Measurements from ENCODE around the gene NR2F6. TPM values are rescaled to one million over a fixed set of nuclear protein-coding genes. Genes with fewer than 3 reads are reported as not detected.

Gene NR2F6
- total RNA-seq, 2 experiments from 2014 or later = 4.1 to 4.3 TPM

GRCh38 chr19:17185590-17185989 lies 60.1 kb downstream of the NR2F6 start:
- peaks cover 54% of the 10 kb centered on the region for H3K4me1 Mint-ChIP-seq (ENCODE audit: low read depth)
- H3K9me3 Mint-ChIP-seq (ENCODE audit: insufficient read depth) = no peaks in the 10 kb centered on the region
- CTCF ChIA-PET = no interaction called here
- POLR2A ChIA-PET = interaction anchor here (2.3 kb wide), 1 partner anchor 60 kb away, joined by 25 read pairs; no protein-coding TSS in a partner anchor
- H3K27ac Mint-ChIP-seq = no peak overlapping the region
- peaks cover 73% of the 10 kb centered on the region for H3K36me3 Mint-ChIP-seq (ENCODE audit: low read depth)
- no peaks in the 10 kb centered on the region for H3K27me3 Mint-ChIP-seq (ENCODE audit: low read depth)
- ATAC-seq = no peak
- no peak overlapping the region for H3K4me3 Mint-ChIP-seq
- DNase-seq = no peak

GRCh38 chr19:17184371-17184841 lies 61.3 kb downstream of the NR2F6 start:
- Mint-ChIP-seq H3K4me3 (peak overlapping the region; percentile 77), H3K9me3 (ENCODE audit: insufficient read depth) (no peaks in the 10 kb centered on the region), H3K27ac (peak overlapping the region; percentile 96), H3K27me3 (ENCODE audit: low read depth) (no peaks in the 10 kb centered on the region), H3K4me1 (ENCODE audit: low read depth) (peaks cover 55% of the 10 kb centered on the region), H3K36me3 (ENCODE audit: low read depth) (peaks cover 76% of the 10 kb centered on the region)
- POLR2A ChIA-PET = interaction anchor here (0.6 to 2.7 kb wide), 12 partner anchors 10 to 116 kb away, joined by 3 to 25 read pairs (median 9); partner anchors contain the start of genes HAUS8, MYO9B, OCEL1 and USE1
- DNase-seq = peak; percentile 87
- CTCF ChIA-PET = interaction anchor here (0.6 to 4.0 kb wide), 18 partner anchors 9 to 151 kb away, joined by 3 to 25 read pairs (median 4); partner anchors contain the start of genes BABAM1 and USE1
- ATAC-seq = peak; percentile 93

- H3K27me3 Mint-ChIP-seq (ENCODE audit: low read depth) = no peaks in the 10 kb centered on the region
- ChIA-PET CTCF (interaction anchor here (0.6 to 4.0 kb wide), 19 partner anchors 9 to 152 kb away, joined by 3 to 25 read pairs (median 3); partner anchors contain the start of genes BABAM1 and USE1), POLR2A (interaction anchor here (0.6 to 2.7 kb wide), 11 partner anchors 10 to 115 kb away, joined by 3 to 25 read pairs (median 9); partner anchors contain the start of genes HAUS8, MYO9B, OCEL1 and USE1)
- peaks cover 76% of the 10 kb centered on the region for H3K36me3 Mint-ChIP-seq (ENCODE audit: low read depth)
- peak overlapping the region; percentile 96 for H3K27ac Mint-ChIP-seq
- ATAC-seq = peak; percentile 76
- peak overlapping the region; percentile 77 for H3K4me3 Mint-ChIP-seq
- no peaks in the 10 kb centered on the region for H3K9me3 Mint-ChIP-seq (ENCODE audit: insufficient read depth)
- H3K4me1 Mint-ChIP-seq (ENCODE audit: low read depth) = peaks cover 55% of the 10 kb centered on the region
- peak; percentile 69 for DNase-seq
These were observed 61.8 kb downstream of the NR2F6 start for GRCh38 chr19:17183858-17184321.

- Mint-ChIP-seq H3K4me3 (peak overlapping the region; percentile 77), H3K9me3 (ENCODE audit: insufficient read depth) (no peaks in the 10 kb centered on the region), H3K36me3 (ENCODE audit: low read depth) (peaks cover 77% of the 10 kb centered on the region), H3K27me3 (ENCODE audit: low read depth) (no peaks in the 10 kb centered on the region), H3K4me1 (ENCODE audit: low read depth) (peaks cover 55% of the 10 kb centered on the region), H3K27ac (peak overlapping the region; percentile 96)
- ChIA-PET CTCF (interaction anchor here (0.7 to 4.0 kb wide), 16 partner anchors 19 to 116 kb away, joined by 3 to 25 read pairs (median 4); partner anchors contain the start of genes BABAM1 and USE1), POLR2A (interaction anchor here (0.9 to 2.7 kb wide), 8 partner anchors 9 to 109 kb away, joined by 3 to 25 read pairs (median 10); partner anchors contain the start of genes HAUS8, MYO9B, OCEL1 and USE1)
- DNase-seq (peak; percentile 50), ATAC-seq (peak; percentile 30)
These were observed 62.4 kb downstream of the NR2F6 start for GRCh38 chr19:17183271-17183761.

Other genes starting within 250 kb of the NR2F6 start
- gene CPAMD8, start 219.1 kb downstream of the NR2F6 start, total RNA-seq = under 1 TPM; 0.11 to 0.13 TPM
- gene HAUS8, start 170.5 kb downstream of the NR2F6 start, total RNA-seq = 10 to 100 TPM; 66.0 to 66.7 TPM
- 100 to 1,000 TPM; 276 to 280 TPM for gene MYO9B, start 170.1 kb downstream of the NR2F6 start, total RNA-seq
- gene USE1, start 30.6 kb downstream of the NR2F6 start, total RNA-seq = 10 to 100 TPM; 26.5 to 27.9 TPM
- 10 to 100 TPM; 24.3 to 28.3 TPM for gene OCEL1, start 19.7 kb downstream of the NR2F6 start, total RNA-seq
- gene USHBP1, start 18.8 kb upstream of the NR2F6 start, total RNA-seq = not detected
- gene BABAM1, start 21.5 kb upstream of the NR2F6 start, total RNA-seq = 100 to 1,000 TPM; 116 to 117 TPM
- 10 to 100 TPM; 10.7 to 13.8 TPM for gene ANKLE1, start 36.0 kb upstream of the NR2F6 start, total RNA-seq
- gene ABHD8, start 57.5 kb upstream of the NR2F6 start, total RNA-seq = 1 to 10 TPM; 8.9 to 9.7 TPM
- 100 to 1,000 TPM; 112 to 126 TPM for gene MRPL34, start 60.0 kb upstream of the NR2F6 start, total RNA-seq
- 10 to 100 TPM; 44.6 to 49.8 TPM for gene DDA1, start 63.6 kb upstream of the NR2F6 start, total RNA-seq
- gene ANO8, start 88.9 kb upstream of the NR2F6 start, total RNA-seq = 10 to 100 TPM; 13.6 to 16.4 TPM
- gene GTPBP3, start 91.6 kb upstream of the NR2F6 start, total RNA-seq = 10 to 100 TPM; 38.6 to 39.4 TPM
- under 1 TPM in 1 of 2 experiments, not detected in 1; 0.11 TPM for gene PLVAP, start 131.4 kb upstream of the NR2F6 start, total RNA-seq
- gene CCDC194, start 148.3 kb upstream of the NR2F6 start, total RNA-seq = 1 to 10 TPM; 4.7 to 4.8 TPM
- 100 to 1,000 TPM; 222 to 230 TPM for gene BST2, start 159.7 kb upstream of the NR2F6 start, total RNA-seq
- 10 to 100 TPM; 36.6 to 40.3 TPM for gene MVB12A, start 174.1 kb upstream of the NR2F6 start, total RNA-seq
- gene TMEM221, start 202.7 kb upstream of the NR2F6 start, total RNA-seq = not detected
- gene NXNL1, start 215.0 kb upstream of the NR2F6 start, total RNA-seq = not detected
- 1 to 10 TPM; 7.3 to 7.4 TPM for gene SLC27A1, start 224.6 kb upstream of the NR2F6 start, total RNA-seq

Measured in activated CD8-positive, alpha-beta T cell treated with anti-CD3 and anti-CD28 coated beads, Interleukin-2, amount 10 ng/mL, durations not matched to agents 7 days and 5 days (primary cell).